Stomach smooth muscle (tissue), 2 donors: Measurements from ENCODE around the gene NACA.

Experiments used
- H3K27ac ChIP-seq: one replicate; pipeline ENCODE4 v1.7.0; 2013; ENCODE audit warnings: mild to moderate bottlenecking, low read length, inconsistent platforms
- H3K27me3 ChIP-seq, 2 donors: one replicate each; pipeline ENCODE4 v1.7.0; 2013; ENCODE audit warnings: low read length in 2 of 2; ENCODE audit not compliant: insufficient read depth in 2 of 2, control insufficient read depth in 1 of 2
- H3K36me3 ChIP-seq, 2 donors: one replicate each; pipeline ENCODE4 v1.7.0; 2013; ENCODE audit warnings: low read length in 2 of 2; ENCODE audit not compliant: control insufficient read depth in 2 of 2, insufficient read depth in 2 of 2
- H3K4me1 ChIP-seq: one replicate; pipeline ENCODE4 v1.7.0; 2013; ENCODE audit warnings: low read length; ENCODE audit not compliant: control insufficient read depth, insufficient read depth
- H3K4me3 ChIP-seq, 2 donors: one replicate each; pipeline ENCODE4 v1.7.0; 2013; ENCODE audit warnings: low read length in 2 of 2
- H3K9ac ChIP-seq, 2 donors: one replicate each; pipeline ENCODE4 v1.7.0; 2013; ENCODE audit warnings: low read length in 2 of 2, mild to moderate bottlenecking in 1 of 2
- H3K9me3 ChIP-seq, 2 donors: one replicate each; pipeline ENCODE4 v1.7.0; 2013; ENCODE audit warnings: low read length in 2 of 2; ENCODE audit not compliant: control insufficient read depth in 2 of 2
- donor health status: healthy.
- donor health status: Pancreatic carcinoma.

The NACA gene

DNA sequence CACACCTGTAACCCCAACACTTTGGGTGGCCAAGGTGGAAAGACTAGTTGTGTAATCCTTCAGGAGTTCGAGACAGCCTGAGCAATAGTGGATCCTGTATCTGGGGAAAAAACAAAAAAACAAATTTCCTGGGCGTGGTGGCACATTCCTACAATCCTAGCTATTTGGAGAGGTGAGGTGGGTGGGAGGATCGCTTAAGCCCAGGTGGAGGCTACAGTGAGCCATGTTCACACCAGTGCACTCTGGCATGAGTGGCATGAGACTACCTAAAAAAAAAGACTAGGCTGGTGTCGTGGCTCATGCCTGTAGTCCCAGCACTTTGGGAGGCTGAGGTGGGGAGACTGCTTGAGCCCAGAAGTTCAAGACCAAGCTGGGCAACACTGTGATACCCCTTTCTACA is 54.3 kb downstream of the NACA start:
- H3K4me3 ChIP-seq: no peak overlapping the region
- H3K9me3 ChIP-seq: no peaks in the 10 kb centered on the region
- H3K27me3 ChIP-seq: no peaks in the 10 kb centered on the region
- no peak overlapping the region for H3K27ac ChIP-seq
- H3K9ac ChIP-seq: no peak overlapping the region
- H3K4me1 ChIP-seq: peaks cover 7% of the 10 kb centered on the region
- peaks cover 17 to 31% of the 10 kb centered on the region in 2 donors for H3K36me3 ChIP-seq

DNA sequence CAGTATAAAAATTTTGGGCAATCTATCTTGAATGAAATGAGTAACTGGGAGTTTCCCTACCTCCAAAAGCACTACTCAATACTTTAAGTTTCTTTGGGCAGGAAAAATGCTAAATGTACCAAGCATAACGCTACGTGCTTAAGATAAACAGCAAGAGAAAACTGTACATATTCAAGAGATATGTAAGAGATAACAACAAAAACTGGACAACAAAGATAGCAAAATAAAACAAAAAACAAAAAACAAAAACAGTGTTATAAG is 57.0 kb downstream of the NACA start:
- H3K4me3 ChIP-seq: no peak overlapping the region
- H3K36me3 ChIP-seq: peaks cover 15 to 41% of the 10 kb centered on the region in 2 donors

More for the DNA sequence above, 57.0 kb downstream of the NACA start:
- Histone ChIP-seq H3K4me1 (peaks cover 2% of the 10 kb centered on the region), H3K27ac (no peak overlapping the region), H3K9me3 (no peaks in the 10 kb centered on the region), H3K9ac (no peak overlapping the region), H3K27me3 (no peaks in the 10 kb centered on the region)
